CD14-positive monocyte (primary cell): ENCODE measurements around the gene SF3A1. TPM values are rescaled to one million over a fixed set of nuclear protein-coding genes. Genes with fewer than 3 reads are reported as not detected.
"Not testable (repeated sequence)": the region's sequence is repeated elsewhere in the genome, so short reads cannot be mapped to it uniquely, and the experiment has no call there.

Experiments
- DNase-seq, 3 donors: peaks; one replicate each; pipeline ENCODE4 v3.0.0-alpha.2; 2011 to 2022
- H2AFZ ChIP-seq: 2 replicates; pipeline ENCODE4 v1.6.0; 2012; ENCODE audit warnings: mild to moderate bottlenecking, low read depth, low read length, inconsistent platforms; ENCODE audit not compliant: insufficient read depth, poor library complexity, severe bottlenecking
- H3K27ac ChIP-seq, 2 donors: 1 replicate in 1 of 2; 2 replicates in 1 of 2; pipeline ENCODE4 v1.5.1; 2012 to 2013; ENCODE audit warnings: low read length in 2 of 2, control low read depth in 1 of 2, inconsistent platforms in 1 of 2, low read depth in 1 of 2, mild to moderate bottlenecking in 1 of 2
- H3K27me3 ChIP-seq, 2 donors: one replicate each; pipeline versions ENCODE4 v1.6.0 to v1.6.1; 2011 to 2013; ENCODE audit warnings: low read length in 2 of 2; ENCODE audit not compliant: control insufficient read depth in 2 of 2, insufficient read depth in 2 of 2
- H3K36me3 ChIP-seq, 2 donors: replicated peaks in 1 of 2; 1 replicate in 1 of 2; 2 replicates in 1 of 2; pipeline versions ENCODE4 v1.5.1 to v1.6.1; 2012 to 2013; ENCODE audit warnings: low read length in 2 of 2, control low read depth in 1 of 2, inconsistent platforms in 1 of 2, mild to moderate bottlenecking in 1 of 2; ENCODE audit not compliant: insufficient read depth in 2 of 2, control insufficient read depth in 1 of 2
- H3K4me1 ChIP-seq, 2 donors: 1 replicate in 1 of 2; 2 replicates in 1 of 2; pipeline versions ENCODE4 v1.5.1 to v1.6.1; 2012 to 2013; ENCODE audit warnings: low read length in 2 of 2, control low read depth in 1 of 2, inconsistent platforms in 1 of 2, mild to moderate bottlenecking in 1 of 2, moderate library complexity in 1 of 2; ENCODE audit not compliant: insufficient read depth in 2 of 2, control insufficient read depth in 1 of 2
- H3K4me2 ChIP-seq: replicated peaks from 2 replicates; pipeline ENCODE3; 2012; ENCODE audit warnings: low read length, moderate library complexity, mild to moderate bottlenecking; ENCODE audit not compliant: poor library complexity, severe bottlenecking; ENCODE audit errors: extremely low read depth
- H3K4me3 ChIP-seq, 3 experiments: fragments of 200-600 bp in 1 of 3; sonication (generic) in 1 of 3; replicated peaks in 1 of 3; 1 replicate in 2 of 3; 2 replicates in 1 of 3; pipeline ENCODE4 v1.5.1; 2011 to 2013; ENCODE audit warnings: low read length in 3 of 3, mild to moderate bottlenecking in 3 of 3, control low read depth in 2 of 3, low read depth in 2 of 3, inconsistent platforms in 1 of 3, moderate library complexity in 1 of 3
- H3K79me2 ChIP-seq: 2 replicates; pipeline ENCODE4 v1.6.0; 2012; ENCODE audit warnings: mild to moderate bottlenecking, control low read depth, inconsistent platforms, low read length, moderate library complexity; ENCODE audit not compliant: insufficient read depth
- H3K9ac ChIP-seq: 2 replicates; pipeline ENCODE4 v1.6.0; 2017; ENCODE audit warnings: low read length, mild to moderate bottlenecking; ENCODE audit not compliant: insufficient read depth, poor library complexity, severe bottlenecking
- H3K9me3 ChIP-seq, 2 donors: replicated peaks in 1 of 2; 1 replicate in 1 of 2; 2 replicates in 1 of 2; pipeline versions ENCODE4 v1.5.1 to v1.6.1; 2012 to 2013; ENCODE audit warnings: low read length in 2 of 2, control low read depth in 1 of 2; ENCODE audit not compliant: control insufficient read depth in 1 of 2, insufficient read depth in 1 of 2
- H4K20me1 ChIP-seq: 2 replicates; pipeline ENCODE4 v1.6.0; 2012; ENCODE audit warnings: mild to moderate bottlenecking, low read length, control low read depth, moderate library complexity; ENCODE audit not compliant: insufficient read depth
- H3K27ac Mint-ChIP-seq, 7 donors: one replicate each; pipeline ENCODE4 v1.8.0; 2020; ENCODE audit warnings: mild to moderate bottlenecking in 7 of 7, mixed read lengths in 7 of 7, moderate library complexity in 6 of 7, inconsistent platforms in 2 of 7
- H3K27me3 Mint-ChIP-seq, 3 donors: one replicate each; pipeline ENCODE4 v1.8.0; 2021 to 2022; ENCODE audit warnings: low read depth in 3 of 3, mild to moderate bottlenecking in 3 of 3, mixed read lengths in 3 of 3, moderate library complexity in 3 of 3, inconsistent platforms in 1 of 3
- H3K36me3 Mint-ChIP-seq, 2 donors: one replicate each; pipeline ENCODE4 v1.8.0; 2020; ENCODE audit warnings: mixed read lengths in 2 of 2, inconsistent platforms in 1 of 2, mild to moderate bottlenecking in 1 of 2
- H3K4me1 Mint-ChIP-seq: one replicate; pipeline ENCODE4 v1.8.0; 2020; ENCODE audit warnings: mild to moderate bottlenecking, mixed read lengths
- H3K4me3 Mint-ChIP-seq, 2 donors: one replicate each; pipeline ENCODE4 v1.8.0; 2020; ENCODE audit warnings: mild to moderate bottlenecking in 2 of 2, mixed read lengths in 2 of 2, moderate library complexity in 1 of 2
- H3K9me3 Mint-ChIP-seq, 7 donors: one replicate each; pipeline ENCODE4 v1.8.0; 2020 to 2022; ENCODE audit warnings: mixed read lengths in 7 of 7, mild to moderate bottlenecking in 6 of 7, moderate library complexity in 6 of 7, inconsistent platforms in 2 of 7
- CTCF ChIP-seq: fragments of 200-600 bp; IDR thresholded peaks from one replicate; pipeline ENCODE4 v1.8.0; 2022; ENCODE audit warnings: antibody characterized with exemption, mild to moderate bottlenecking
- WGBS: methylation state at CpG from one replicate; pipeline ENCODE4 v1.1.5; 2013; ENCODE audit warnings: missing lambda C conversion rate; ENCODE audit not compliant: insufficient coverage; 5-methylcytosine and 5-hydroxymethylcytosine counted together
- intact Hi-C, 2 donors: fragments of 100-400 bp; cut with micrococcal nuclease; formaldehyde crosslinking; loops; one replicate each; pipeline versions ENCODE4 v1.15.0 to v1.15.1; 2023
- polyA plus RNA-seq, 3 donors: library from polyadenylated mRNA; depleted of rRNA in 1 of 3; unstranded in 2 of 3; stranded (reverse) in 1 of 3; fragments of 300-500 nt in 2 of 3; fragments of >200 nt in 1 of 3; fragmentation: Illumina TruSeq in 2 of 3; gene quantifications; 1 replicate in 2 of 3; 2 replicates in 1 of 3; pipeline ENCODE4 v1.2.3, GENCODE V29; 2012 to 2021

SF3A1 gene
- polyA plus RNA-seq, 3 donors: 34.7 to 102 (median 52.1) TPM

- H3K4me2 ChIP-seq: no peak overlapping the region
- peaks cover 61% of the 10 kb centered on the region for H4K20me1 ChIP-seq
- H3K4me3 ChIP-seq: no peak overlapping the region
- no peak overlapping the region for H3K4me3 Mint-ChIP-seq
- TF ChIP-seq CTCF: no peak
- H3K36me3 ChIP-seq: peaks cover 99 to 100% of the 10 kb centered on the region in 2 donors
- no peaks in the 10 kb centered on the region for H3K4me1 ChIP-seq
- intact Hi-C loops: no loop called here
- no peak for DNase-seq
- H3K27me3 ChIP-seq: no peaks in the 10 kb centered on the region
- H3K36me3 Mint-ChIP-seq: peaks cover 99 to 100% of the 10 kb centered on the region in 2 donors
- no peaks in the 10 kb centered on the region for H3K4me1 Mint-ChIP-seq
- H2AFZ ChIP-seq: no peak overlapping the region
- H3K27me3 Mint-ChIP-seq: peaks cover 0 to 2% (median 0%) of the 10 kb centered on the region in 3 donors
- peak overlapping the region in 2 of 7 donors; percentile 13 to 32 for H3K27ac Mint-ChIP-seq
- WGBS: 100% methylated on average over 5 of the region's 7 CpGs
- peaks cover 0 to 2% (median 0%) of the 10 kb centered on the region in 7 donors for H3K9me3 Mint-ChIP-seq
- no peak overlapping the region for H3K9ac ChIP-seq
- H3K27ac ChIP-seq: no peak overlapping the region
- no peaks in the 10 kb centered on the region for H3K9me3 ChIP-seq
- no peaks in the 10 kb centered on the region for H3K79me2 ChIP-seq
Observed at GRCh38 chr22:30338802-30339201, 17.9 kb downstream of the SF3A1 start.

- H3K27me3 ChIP-seq, H3K27ac ChIP-seq, H3K9me3 ChIP-seq, H3K27me3 Mint-ChIP-seq, H3K4me1 ChIP-seq, H3K4me3 ChIP-seq, H2AFZ ChIP-seq, H3K9ac ChIP-seq, H3K4me1 Mint-ChIP-seq, H3K4me2 ChIP-seq, intact Hi-C loops, H3K79me2 ChIP-seq, DNase-seq, H3K4me3 Mint-ChIP-seq, H3K9me3 Mint-ChIP-seq: not testable (repeated sequence)
- Histone ChIP-seq H3K36me3 (peaks cover 99 to 100% of the 10 kb centered on the region in 2 donors), H4K20me1 (peaks cover 59% of the 10 kb centered on the region)
- peak overlapping the region in 3 of 7 donors; percentile 21 to 57 (median 22) for H3K27ac Mint-ChIP-seq
- H3K36me3 Mint-ChIP-seq: peaks cover 99 to 100% of the 10 kb centered on the region in 2 donors
- 93% methylated on average over 6 of the region's 9 CpGs for WGBS
Observed at GRCh38 chr22:30338341-30338740, 18.4 kb downstream of the SF3A1 start.
